GM18526 (cell line): ENCODE results near the gene VIPR1.

Source experiments
- POLR2A ChIP-seq: IDR thresholded peaks from 3 replicates; pipeline ENCODE4 v1.6.1; 2011; ENCODE audit not compliant: insufficient read length; ENCODE audit errors: extremely low read depth

Gene VIPR1

DNA sequence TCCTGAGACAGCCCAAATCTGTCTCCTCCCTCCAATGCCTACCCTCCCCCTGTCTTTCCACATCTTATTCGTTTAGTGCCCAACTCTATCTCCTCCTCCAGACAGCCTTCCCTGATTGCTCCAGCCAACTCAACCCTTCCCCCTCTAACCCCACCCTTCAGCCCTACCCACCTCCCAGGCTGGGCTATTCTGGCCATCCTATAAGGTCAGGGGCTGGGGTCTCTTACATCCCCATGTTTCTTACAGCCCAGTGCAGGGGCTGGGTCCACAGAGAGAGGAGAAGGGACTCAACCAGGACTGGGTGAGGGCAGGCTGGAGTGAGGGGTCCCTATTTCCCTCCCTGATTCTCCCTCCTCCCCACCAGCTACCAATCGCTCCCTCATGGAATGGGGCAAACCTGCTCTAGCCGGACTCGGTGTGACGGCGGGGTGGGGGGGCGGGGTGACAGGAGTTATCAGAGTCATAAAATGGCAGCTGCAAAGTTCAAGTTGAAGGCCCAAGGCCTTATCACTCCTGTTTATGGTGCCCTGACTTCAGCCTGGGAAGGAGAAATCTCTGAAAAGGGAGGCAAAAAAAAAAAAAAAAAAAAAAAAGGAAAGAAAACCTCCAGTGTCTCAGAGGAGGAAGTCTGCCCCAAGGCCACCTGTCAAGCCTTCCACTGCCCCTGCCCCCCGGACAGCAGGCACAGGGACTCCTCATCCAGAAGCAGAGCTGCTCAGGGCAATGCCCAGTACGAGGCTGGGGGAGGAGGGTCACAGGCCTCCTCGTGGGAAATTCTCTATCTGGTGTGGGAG lies 2.1 kb downstream of the VIPR1 start:
- no peak for TF ChIP-seq POLR2A

- no peak for TF ChIP-seq POLR2A
Measured at GRCh38 chr3:42505128-42505848, 2.8 kb downstream of the VIPR1 start.

DNA sequence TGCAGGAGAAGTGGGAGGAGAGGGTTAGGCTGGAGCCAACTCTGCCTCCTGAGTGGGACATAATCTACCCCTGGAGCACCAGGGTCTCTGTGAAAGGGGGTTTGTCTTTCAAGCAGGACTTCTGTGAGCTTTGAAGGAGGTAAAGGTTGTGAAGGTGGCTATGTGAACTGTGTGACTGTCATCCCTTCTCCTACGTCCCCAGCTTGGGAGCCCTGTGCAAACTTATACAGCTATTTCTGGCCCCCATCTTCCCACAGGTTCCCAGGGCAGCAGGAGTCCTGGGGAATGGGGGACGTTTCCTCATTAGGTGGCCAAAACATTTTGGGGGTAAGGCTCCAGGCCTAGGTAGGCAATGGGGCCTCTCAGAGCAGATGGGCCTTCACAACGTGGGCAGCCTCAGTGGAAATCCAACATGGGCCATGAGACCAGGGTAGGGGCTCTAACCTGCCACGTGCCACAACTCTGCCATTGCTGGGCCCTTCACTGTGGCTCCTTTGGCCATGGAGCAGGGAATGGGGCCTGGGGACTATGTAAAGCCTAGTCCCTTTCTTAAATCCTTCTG lies 3.5 kb downstream of the VIPR1 start:
- TF ChIP-seq POLR2A: no peak

- no peak for TF ChIP-seq POLR2A
Measured at GRCh38 chr3:42507252-42507651, 4.8 kb downstream of the VIPR1 start.

- no peak for TF ChIP-seq POLR2A
Measured at GRCh38 chr3:42507761-42508335, 5.4 kb downstream of the VIPR1 start.

- TF ChIP-seq POLR2A: no peak
Measured at GRCh38 chr3:42508562-42508961, 6.1 kb downstream of the VIPR1 start.

- TF ChIP-seq POLR2A: no peak
Measured at GRCh38 chr3:42509111-42509510, 6.7 kb downstream of the VIPR1 start.

DNA sequence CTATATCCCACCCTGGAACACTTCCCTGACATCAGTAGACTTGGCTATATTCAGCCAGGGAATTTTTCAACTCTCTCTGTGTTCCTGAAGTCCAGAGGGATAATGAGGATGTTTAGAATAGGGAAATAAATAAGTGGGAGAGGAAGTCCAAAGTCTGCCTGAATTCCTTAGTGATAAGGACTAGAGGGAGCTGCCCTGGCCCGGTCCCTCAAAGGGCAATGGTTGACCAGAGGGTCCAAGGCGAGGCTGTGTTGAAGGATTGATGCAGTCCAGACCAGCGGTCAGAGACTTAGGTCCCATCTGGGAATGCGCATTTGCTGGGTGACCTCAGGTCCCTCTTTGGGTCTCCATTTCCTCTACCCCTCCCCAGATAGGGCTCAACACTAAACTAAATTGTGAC lies 7.9 kb downstream of the VIPR1 start:
- no peak for TF ChIP-seq POLR2A

- no peak for TF ChIP-seq POLR2A
Measured at GRCh38 chr3:42511201-42511600, 8.8 kb downstream of the VIPR1 start.

DNA sequence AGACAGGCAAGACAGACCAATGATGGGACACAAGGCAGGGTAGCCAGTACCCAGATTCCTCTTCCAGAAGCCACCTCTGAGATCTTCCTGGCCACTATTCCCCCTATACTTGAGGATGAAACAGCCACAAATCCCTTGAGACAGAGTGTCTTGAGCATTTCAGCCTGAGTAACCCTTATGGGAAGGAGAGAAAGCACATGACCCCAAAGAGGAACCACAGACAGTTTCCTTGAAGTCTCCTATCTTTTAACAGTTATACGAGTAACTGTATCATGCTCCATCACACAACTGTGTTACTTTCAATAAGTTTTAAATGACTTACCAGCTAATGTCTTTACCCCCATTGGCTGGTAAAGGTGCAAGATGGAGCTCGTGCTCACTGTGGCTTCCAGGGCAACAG lies 9.3 kb downstream of the VIPR1 start:
- TF ChIP-seq POLR2A: no peak

- no peak for TF ChIP-seq POLR2A
Measured at GRCh38 chr3:42513121-42513520, 10.7 kb downstream of the VIPR1 start.

GRCh38 chr3:42513521-42513920 lies 11.1 kb downstream of the VIPR1 start:
- TF ChIP-seq POLR2A: no peak

- TF ChIP-seq POLR2A: no peak
Measured at GRCh38 chr3:42514876-42515275, 12.4 kb downstream of the VIPR1 start.

DNA sequence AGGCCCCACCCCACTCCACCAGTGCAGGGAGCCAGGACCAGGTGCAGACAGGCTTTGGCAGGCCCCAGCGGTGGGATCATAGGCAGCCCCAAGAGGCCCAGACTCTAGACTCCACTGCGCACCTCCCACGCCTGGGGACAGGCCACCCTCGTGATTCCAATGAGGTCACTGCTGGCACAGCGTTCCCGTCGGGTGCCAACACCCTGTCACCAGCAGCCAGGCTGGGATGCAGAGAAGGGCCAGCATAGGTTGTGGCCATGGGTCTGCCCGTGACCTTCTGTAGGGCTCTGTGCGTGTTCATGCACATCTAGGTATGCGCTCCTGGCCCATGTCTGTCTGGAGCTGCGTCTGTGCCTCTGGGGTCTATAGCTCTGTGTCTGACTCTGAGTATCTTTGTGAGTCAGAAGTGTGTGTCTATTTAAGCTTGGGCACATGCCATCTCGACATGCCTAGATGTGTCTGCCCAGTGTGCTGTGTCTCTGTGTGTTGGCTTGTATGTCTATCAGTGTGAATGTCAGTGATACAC lies 13.0 kb downstream of the VIPR1 start:
- TF ChIP-seq POLR2A: no peak

- TF ChIP-seq POLR2A: no peak
Measured at GRCh38 chr3:42515976-42516375, 13.5 kb downstream of the VIPR1 start.

DNA sequence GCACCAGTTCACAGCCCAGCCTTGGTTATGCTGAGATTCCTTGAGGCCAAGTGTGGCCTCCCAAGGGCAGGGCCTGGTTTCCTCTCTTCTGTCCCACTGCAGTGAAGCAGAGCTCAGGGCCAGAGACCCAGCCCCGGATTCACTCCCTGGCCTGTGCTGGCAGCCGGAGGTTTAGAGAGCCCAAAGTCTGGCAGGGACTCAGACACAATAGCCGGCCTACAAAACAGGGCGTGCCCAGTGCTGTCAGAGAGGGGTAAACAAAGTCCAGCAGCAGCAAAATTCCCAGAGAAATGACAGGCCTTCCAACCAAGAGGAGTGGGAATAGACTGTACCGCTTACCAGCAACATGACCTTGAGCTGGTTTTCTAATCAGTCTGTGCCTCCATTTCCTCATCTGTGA lies 14.0 kb downstream of the VIPR1 start:
- TF ChIP-seq POLR2A: no peak
